Stimulated activated CD8-positive, alpha-beta memory T cell treated with anti-CD3 and anti-CD28 coated beads, Interleukin-7, amount 100 ng/mL, for 48 hours (primary cell): ENCODE results near the gene KLRC4.
"Not testable (repeated sequence)": the region's sequence is repeated elsewhere in the genome, so short reads cannot be mapped to it uniquely, and the experiment has no call there.

Experiments
- DNase-seq, 2 donors: peaks; one replicate each; pipeline ENCODE4 v3.0.0-alpha.2; 2020; ENCODE audit warnings: low read depth in 1 of 2; ENCODE audit errors: extremely low read depth in 1 of 2

KLRC4 gene

DNA sequence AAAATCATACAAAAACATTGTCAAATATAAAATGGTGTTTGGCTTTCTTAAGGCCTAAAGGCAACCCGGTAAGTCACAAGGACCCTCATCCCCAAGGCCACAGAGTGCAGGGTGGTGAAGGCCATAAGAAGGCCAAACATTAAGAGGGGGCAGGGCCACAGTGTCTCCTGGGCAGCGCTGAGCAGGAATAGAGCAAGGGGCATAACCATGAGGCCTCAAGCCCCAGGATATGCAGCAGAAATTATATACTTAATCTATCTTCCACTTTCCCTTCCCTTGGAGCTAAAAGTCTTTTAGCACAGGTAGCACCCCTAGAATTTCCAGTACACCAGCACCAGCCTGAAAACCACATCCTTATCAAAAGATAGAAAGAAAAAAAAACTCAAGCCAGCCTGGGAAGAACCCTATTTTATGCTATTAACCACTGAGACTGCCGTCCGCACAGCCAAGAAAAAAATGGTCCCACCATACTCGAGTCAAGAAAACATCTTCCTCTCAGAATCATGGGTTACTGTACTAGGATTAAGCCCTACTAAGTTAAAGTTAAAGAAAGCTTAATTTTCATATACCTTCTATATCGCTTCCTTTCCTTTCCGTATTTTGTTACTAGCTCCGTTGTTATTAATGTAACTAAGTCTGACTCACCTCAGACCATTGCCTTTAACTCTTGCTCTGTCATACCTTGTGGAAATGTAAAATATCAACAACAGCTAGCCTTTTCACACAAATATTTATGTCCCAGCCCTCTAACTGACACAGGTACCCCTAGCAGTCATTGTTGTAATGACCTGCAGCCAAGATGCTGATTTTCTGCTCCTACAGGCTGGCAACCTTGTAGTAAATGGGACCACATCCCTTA lies 39.8 kb downstream of the KLRC4 start:
- no peak for DNase-seq

DNA sequence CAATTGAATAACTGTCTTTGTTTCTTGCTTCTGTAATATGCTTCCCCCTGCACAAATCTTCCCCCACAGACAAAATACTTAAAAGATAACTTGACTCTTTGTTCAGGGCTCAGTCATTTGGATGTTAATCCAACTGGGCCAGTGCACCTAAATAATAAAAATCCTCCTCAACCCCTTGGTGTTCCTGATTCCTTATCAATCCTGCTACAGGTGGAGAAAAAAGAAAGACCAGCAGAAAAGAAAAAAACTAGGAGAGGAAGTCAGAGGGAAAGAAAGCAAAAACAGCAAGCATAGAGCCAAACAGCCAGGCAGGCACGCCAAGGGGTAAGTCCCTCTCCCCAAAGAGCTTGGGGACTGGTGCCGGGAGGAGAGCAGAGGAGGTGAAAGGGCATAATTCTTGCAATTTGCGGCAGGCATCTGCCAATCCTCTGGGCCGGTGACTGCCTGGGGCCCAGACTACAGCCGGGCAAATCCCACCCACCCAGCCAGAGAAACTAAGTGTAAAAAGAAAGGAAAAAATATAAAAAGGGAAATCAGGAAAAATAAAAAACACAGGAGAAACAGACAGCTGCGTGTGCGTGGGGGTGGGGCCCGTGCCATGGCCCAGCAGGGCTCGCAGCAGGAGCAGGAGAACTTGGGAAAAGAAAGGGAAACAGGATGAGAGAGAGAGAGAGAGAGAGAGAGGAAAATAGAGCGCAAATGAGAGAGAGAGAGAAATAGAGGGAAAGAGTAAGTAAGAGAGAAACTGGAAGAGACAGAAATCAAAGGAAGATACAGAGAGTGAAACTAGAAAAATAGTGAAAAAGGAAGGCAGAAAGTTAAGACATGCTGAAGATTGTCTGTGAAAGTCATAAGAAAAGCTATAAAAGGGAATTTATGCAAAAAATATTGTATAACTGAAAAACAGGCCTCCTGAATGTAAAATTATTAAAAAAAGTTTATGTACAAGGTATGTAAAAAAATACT lies 41.1 kb downstream of the KLRC4 start:
- no peak for DNase-seq

DNA sequence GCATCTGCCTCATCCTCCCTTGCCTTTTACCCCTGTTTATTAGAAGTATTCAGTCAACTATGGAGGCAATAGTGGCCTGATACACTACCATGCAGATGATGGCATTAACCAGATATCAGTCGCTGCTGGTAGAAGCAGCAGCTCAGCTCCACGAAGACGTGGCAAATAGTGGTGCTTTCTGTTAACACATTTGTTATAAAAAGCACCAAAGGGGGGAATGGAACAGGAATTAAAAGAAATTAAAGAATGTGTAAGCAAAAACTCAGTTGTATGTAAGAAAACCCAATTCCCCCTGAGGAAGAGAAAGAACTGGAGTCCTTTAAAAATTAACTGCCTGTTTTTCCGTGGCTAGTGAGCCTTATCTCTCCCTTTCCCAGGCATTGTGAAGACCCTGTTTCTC lies 41.8 kb downstream of the KLRC4 start:
- DNase-seq = not testable (repeated sequence)

DNA sequence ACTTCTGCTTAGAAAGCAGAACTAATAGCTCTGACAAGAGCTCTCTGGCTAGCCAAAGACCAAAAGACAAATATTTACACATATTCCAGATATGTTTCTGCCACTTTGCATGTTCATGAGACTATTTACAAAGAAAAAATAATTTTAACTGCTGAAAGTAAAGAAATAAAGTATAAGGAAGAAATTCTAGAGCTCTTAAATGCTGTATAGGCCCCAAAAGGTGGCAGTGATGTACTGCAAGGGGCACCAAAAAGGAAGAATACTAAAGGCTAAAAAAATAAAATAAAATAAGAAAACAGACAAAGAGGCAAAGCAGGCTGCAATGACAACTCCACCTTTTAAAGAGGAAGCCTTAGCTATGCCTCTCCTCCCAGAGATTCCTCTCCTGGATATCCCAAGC lies 42.7 kb downstream of the KLRC4 start:
- DNase-seq = no peak

DNA sequence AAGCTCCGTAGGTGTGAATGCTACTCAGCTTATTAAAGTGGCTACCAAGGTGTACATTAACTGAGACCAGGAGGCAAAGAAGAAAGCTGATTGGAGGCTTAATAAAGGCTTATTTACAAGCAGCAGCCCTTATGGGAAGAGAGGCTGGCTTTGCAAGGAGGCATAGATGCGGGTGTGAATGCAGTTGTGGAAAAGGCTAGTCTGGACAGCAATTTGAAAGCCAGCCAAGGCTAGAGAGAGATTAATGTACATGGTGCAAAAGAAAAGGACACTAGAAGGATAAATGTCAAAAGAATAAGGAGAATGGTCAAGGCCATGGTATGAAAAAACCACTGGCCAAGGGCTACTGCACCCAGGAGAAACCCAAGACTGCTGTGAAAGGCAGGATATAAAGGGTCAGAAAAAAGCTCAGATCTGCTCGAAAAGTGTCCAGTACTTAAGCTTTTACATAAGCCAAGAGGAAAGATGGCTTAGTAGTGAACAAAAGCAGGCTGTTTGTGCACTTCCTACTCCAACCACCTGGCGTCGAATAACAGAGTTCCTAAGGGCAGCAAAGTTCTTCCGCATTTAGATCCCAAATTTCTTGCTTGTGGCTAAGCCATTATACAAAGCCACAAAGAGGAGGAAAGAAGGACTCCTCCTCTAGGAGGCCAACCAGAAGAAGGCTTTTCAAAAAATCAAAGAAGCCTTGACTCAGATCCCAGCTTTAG lies 43.7 kb downstream of the KLRC4 start:
- DNase-seq = no peak

DNA sequence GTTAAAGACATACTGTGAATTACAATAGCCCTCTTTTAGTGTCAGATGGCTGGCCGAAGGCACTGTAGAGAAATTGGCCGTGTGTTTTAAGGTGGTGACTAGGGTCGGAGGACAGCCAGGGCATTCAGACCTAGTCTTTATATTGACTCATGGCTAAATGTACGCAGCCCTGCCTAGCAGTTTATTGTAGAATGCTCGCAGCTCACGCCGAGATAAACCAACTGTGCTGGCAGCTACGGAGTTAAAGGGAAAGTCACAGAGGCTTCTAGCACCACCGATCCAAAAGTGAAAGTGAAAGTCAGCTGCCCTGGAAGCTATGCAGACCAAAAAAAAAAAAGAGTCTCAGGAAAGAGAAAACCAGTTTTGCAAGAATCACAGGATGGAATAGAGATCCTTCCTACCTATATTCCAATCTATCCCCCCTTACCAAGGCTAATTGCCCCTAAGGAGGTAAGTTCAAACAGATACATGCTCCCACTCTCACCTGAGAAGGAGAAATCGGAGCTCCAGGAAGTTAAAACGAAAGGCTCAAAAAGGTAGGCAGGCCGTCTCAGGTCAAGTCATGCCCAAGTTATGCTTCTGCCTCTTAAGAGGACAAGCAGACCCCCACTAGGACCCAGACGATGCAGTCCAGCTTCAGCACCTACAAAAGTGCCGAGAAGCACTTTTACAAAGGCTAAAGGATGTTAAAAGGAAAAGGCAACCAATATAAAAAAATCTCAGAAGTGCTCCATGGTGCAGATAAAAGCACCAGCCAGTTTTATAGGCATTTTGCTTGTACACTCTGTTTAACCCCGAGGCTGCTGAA lies 44.5 kb downstream of the KLRC4 start:
- peak in 1 of 2 donors; percentile 55 for DNase-seq

DNA sequence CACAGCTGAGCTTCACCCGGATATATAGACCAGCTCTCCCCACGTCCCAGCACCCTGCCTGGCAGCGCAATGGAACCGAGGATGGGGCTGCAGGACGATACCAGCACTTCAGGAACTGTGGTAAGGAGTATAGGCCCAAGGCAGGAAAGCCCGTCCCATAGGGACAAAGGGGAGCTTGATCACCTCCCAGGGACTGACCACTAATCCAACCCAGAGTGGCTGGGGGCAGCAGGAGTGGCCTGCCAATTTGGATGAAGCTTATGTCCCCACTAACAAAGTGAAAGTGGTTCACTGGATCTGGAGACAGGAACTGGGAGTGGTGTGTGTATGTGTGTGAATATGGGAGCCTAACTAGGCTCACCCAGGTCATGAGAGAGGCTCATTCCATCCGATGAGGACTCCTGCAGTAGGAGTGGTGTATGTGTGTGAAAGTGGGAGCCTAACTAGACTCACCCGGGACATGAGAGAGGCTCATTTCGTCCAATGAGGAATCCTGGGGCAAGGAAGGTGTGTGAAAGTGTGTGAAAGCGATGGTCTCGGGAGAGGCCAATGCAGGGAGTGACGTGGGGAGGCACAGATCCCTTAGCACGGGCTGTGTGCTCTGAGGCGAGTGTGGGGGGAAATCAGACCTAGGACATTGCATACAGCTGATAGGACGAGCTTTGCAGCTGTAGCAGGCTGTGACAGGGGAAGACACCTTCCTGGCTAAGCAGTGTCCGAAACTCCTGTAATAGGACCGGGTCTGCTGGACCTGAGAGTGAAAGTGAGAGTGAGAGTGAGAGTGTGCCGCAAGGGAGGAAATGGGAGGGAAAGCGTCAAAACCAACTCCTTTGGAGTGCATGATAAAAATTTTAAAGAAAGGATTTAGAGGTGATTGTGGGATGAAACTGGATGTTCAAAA lies 45.4 kb downstream of the KLRC4 start:
- no peak for DNase-seq

DNA sequence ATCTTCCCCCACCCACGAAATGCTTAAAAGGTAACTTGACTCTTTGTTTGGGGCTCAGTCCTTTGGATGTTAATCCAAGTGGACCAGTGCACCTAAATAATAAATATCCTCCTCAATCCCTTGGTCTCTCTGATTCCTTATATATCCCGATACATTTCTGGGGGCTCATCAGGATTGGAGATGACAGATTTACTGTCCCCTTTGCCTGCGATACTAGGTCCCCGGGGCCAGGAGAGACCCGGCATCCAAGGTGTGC lies 46.0 kb downstream of the KLRC4 start:
- no peak for DNase-seq

DNA sequence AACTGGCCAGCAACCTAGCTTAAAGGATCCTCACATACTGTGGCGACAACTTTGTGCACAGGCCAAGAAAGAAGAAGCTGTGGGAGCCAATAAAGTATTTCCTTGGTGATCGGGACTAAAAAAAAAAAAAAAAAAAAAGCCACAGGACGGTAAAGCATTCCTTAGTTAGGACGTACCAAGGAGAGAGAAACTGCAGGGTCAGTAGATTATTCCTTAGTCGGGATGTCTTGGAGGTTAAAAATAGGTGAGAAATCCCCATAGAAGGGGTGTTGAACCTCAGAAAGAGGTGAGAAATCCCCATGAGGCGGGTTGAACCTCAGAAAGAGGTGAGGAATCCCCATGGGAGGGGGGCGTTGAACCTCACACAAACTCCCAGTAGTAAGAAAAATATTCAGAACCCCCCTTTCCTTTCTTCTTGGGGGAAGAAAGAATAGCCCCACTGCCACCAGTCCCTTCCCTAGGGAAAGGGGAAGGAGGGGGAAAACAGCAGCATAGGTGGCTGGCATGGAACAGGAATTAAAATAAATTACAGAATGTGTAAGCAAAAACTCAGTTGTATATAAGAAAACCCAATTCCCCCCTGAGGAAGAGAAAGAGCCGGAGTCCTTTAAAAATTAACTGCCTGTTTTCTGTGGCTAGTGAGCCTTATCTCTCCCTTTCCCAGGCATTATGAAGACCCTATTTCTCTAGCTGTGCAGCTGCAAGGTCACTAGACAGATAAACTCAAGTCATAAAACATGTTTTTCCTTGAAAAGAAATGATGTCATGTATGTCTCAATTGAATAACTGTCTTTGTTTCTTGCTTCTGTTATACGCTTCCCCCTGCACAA lies 46.5 kb downstream of the KLRC4 start:
- DNase-seq = no peak

DNA sequence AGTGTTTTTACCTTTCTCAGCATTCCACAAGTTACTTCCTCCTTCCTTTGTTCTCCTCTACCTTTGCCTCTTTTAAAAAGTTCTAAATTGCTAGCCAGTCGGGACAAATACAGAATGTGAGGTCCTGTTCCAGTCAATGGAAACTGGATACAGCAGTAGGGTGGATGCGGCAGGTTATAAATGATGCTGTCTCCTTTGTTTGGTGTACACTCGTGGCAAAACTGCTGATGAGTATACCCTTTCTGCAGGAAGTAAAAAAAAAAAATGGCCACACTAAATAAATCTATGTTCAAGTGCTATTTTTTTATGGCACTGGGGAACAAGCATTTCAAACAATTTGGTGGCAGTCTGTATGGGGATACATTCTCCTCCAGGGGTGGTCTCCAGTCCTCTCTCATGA lies 47.2 kb downstream of the KLRC4 start:
- no peak for DNase-seq

DNA sequence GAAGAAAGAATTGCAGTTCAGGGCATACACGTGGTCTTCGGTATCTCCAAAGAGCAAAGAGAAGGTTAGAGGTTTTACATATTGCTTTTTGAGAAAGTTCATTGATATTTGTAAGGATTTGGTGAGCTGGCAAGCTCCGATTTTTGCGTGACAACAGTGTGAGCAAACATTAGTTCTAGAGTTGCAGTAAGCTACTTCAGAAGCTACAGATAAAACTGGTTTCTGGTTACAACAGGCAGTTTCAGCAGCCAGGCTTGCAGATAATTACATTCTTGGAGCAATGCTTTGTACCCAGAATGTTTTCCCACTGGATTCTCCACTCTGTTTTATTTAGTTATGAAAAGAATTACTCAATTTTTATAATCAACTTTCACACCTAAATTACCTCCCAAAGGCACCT lies 47.9 kb downstream of the KLRC4 start:
- DNase-seq = no peak

DNA sequence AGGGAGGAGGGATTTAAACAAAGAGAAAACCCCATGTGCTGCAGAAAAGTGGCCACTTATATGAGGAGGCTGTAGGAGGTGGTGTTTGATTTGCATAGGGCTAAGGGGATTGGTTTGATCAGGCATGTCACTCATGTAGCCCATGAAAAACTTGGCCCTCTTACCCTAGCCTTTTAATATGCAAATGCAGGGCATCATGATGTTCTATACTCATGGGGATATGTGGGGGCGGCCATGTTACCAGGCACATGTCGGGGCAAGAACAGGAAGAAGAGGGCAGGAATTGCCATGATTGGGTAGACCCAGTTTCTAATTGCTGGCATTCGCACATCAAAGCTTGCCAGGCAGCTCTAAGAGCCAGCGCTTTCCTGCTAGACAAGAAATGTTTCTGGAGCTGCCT lies 48.5 kb downstream of the KLRC4 start:
- no peak for DNase-seq

DNA sequence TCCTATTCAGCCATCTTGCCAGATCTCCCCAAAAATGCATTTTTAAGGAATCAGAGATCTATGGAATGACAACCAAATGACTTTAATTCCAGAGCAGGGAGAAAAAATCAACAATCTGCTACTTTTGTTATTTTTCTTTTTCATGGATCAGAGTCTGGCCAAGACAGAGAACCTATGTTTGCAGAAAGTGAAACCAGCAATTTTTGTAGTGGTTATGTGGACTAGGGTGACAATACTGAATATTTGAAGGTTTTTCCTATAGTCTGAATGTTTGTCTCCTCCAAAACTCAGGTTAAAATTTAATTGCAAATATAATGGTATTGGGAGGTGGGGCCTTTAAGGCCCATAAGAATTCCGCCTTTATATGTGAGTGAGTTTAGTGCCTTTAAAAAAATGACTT lies 50.6 kb downstream of the KLRC4 start:
- no peak for DNase-seq

DNA sequence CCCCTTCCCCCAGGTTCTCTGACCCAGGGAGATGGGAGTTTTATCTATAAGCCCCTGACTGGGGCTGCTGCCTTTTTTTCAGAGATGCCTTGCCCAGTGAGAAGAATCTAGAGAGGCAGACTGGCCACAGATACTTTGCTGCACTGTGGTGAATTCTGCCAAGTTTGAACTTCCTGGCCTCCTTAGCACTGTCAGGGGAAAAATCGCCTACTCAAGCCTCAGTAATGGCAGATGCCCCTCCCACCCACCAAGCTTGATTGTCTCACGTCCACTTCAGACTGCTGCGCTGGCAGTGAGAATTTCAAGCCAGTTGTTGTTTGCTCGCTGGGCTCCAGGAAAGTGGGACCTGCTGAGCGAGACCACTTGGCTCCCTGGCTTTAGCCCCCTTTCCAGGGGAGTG lies 51.4 kb downstream of the KLRC4 start:
- DNase-seq = no peak
